Left lung (tissue), 10 donors: Measurements from ENCODE around the gene ZNF468. TPM values are rescaled to one million over a fixed set of nuclear protein-coding genes. Genes with fewer than 3 reads are reported as not detected.
A peak's percentile ranks its signal among the peaks of the same experiment; 100 is the strongest.

ENCODE experiments used
- ATAC-seq: fragments of 200-7000 bp; cut with Tn5 transposase; one replicate; pipeline ENCODE4 v1.9.1; 2020; ENCODE audit warnings: moderate library complexity
- DNase-seq, 4 donors: peaks; one replicate each; pipeline ENCODE4 v3.0.0-alpha.2; 2013 to 2020
- H3K27ac ChIP-seq, 2 donors: fragments of 200-600 bp; sonication (generic) in 1 of 2; one replicate each; pipeline versions ENCODE4 v1.5.0 to v1.8.0; 2020 to 2021
- H3K27me3 ChIP-seq, 2 donors: fragments of 200-600 bp; sonication (generic) in 1 of 2; one replicate each; pipeline versions ENCODE4 v1.5.0 to v1.8.0; 2020 to 2021
- H3K36me3 ChIP-seq, 2 donors: fragments of 200-600 bp; sonication (generic) in 1 of 2; one replicate each; pipeline versions ENCODE4 v1.5.0 to v1.8.0; 2020 to 2021
- H3K4me1 ChIP-seq, 2 donors: fragments of 200-600 bp; one replicate each; pipeline ENCODE4 v1.8.0; 2021
- H3K4me3 ChIP-seq, 2 donors: fragments of 200-600 bp; sonication (generic) in 1 of 2; one replicate each; pipeline versions ENCODE4 v1.5.0 to v1.8.0; 2020 to 2021; ENCODE audit warnings: mild to moderate bottlenecking in 1 of 2
- H3K9me3 ChIP-seq, 2 donors: fragments of 200-600 bp; sonication (generic) in 1 of 2; one replicate each; pipeline versions ENCODE4 v1.5.0 to v1.8.0; 2020 to 2021
- CTCF ChIP-seq, 2 donors: fragments of 200-600 bp; sonication (generic) in 1 of 2; IDR thresholded peaks; one replicate each; pipeline versions ENCODE4 v1.5.0 to v1.8.0; 2021; ENCODE audit warnings: antibody characterized with exemption in 2 of 2
- intact Hi-C, 2 donors: fragments of 100-400 bp; cut with DNase I; formaldehyde crosslinking; loops; one replicate each; pipeline versions ENCODE4 v1.11.2 to v1.14.2; 2022
- polyA plus RNA-seq, 6 donors: library from polyadenylated mRNA; unstranded; fragments of 120-200 nt; gene quantifications; one replicate each; pipeline ENCODE4 v1.2.1, GENCODE V29; 2013; ENCODE audit not compliant: insufficient read length in 6 of 6
- total RNA-seq, 2 donors: library from RNA; stranded (reverse); fragmentation: NEBNext Ultra II Directional; extraction: Animal tissue kit (Norgen Biotek cat#: 25700); gene quantifications; one replicate each; pipeline ENCODE4 v1.2.1, GENCODE V29; 2021
- donor health status: DM: no; HTN: yes; CAD: no.
- donor health status: DM: no; HTN: no; CAD: no.

Gene ZNF468
- total and polyA plus RNA-seq, 8 donors, result 17.4 to 40.0 (median 34.6) TPM

- Histone ChIP-seq H3K27me3 (no peaks in the 10 kb centered on the region), H3K27ac (peak within 1 kb of the TSS; percentile 85 to 89), H3K4me1 (peaks cover 7 to 14% of the 10 kb centered on the region in 2 donors), H3K4me3 (peak within 1 kb of the TSS; percentile 67 to 92), H3K36me3 (no peaks in the 10 kb centered on the region), H3K9me3 (no peaks in the 10 kb centered on the region)
- TF ChIP-seq CTCF (IDR thresholded peaks at IDR 0.05), result no peak
- intact Hi-C loops, result no loop called here
- DNase-seq (peak; percentile 93 to 98 (median 96)), ATAC-seq (peak; percentile 100)
Measured at GRCh38 chr19:52897138-52897935, 39.9 kb upstream of the ZNF468 start, which contains the start of gene ZNF320. Gene ZNF320 (minus strand): TSS chr19:52897635. CDS start chr19:52890255, 7,380 bp downstream.

DNA sequence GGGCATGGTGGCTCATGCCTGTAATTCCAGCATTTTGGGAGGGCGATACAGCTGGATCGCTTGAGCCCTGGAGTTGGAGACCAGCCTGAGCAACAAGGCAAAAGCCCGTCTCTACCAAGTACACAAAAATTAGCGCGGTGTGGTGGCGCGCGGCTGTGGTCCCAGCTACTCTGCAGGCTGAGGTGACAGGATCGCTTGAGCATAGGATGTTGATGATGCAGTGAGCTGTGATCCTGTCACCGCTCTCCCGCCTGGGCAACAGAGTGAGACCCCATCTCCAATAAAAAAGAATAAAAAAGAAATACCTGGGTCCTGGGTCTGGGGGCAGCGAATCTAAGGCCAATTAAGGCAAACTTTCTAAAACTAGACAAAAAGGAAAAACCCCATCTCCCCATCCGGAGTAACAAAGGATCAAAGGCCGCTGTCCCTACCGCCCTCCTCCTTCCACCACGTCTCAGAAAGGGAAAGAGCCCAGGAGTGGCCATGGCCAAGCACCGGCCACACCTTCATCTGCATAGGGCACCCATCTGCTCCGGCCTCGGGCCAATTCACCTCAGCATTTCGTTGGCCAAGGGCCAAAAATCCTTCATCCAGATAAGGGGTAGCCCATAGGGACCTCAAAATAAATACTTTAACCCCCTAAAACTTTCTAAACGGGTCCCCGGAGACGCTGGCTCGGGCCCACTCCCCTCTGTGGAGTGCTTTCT is 39.2 kb upstream of the ZNF468 start:
- peak in 3 of 4 donors; percentile 12 to 45 (median 24) for DNase-seq
- no peak for TF ChIP-seq CTCF (IDR thresholded peaks at IDR 0.05)
- Histone ChIP-seq H3K4me3 (peak overlapping the region; percentile 67 to 92), H3K36me3 (no peaks in the 10 kb centered on the region), H3K9me3 (no peaks in the 10 kb centered on the region), H3K27me3 (no peaks in the 10 kb centered on the region), H3K27ac (peak overlapping the region; percentile 85 to 89), H3K4me1 (peaks cover 7 to 14% of the 10 kb centered on the region in 2 donors)
- ATAC-seq, result peak; percentile 84
- intact Hi-C loops, result no loop called here

GRCh38 chr19:52891336-52891735 is 33.9 kb upstream of the ZNF468 start:
- no peaks in the 10 kb centered on the region for H3K27me3 ChIP-seq
- H3K36me3 ChIP-seq, result peaks cover 0 to 42% of the 10 kb centered on the region in 2 donors
- no peak for TF ChIP-seq CTCF (IDR thresholded peaks at IDR 0.05)
- H3K9me3 ChIP-seq, result no peaks in the 10 kb centered on the region
- H3K4me3 ChIP-seq, result no peak overlapping the region
- intact Hi-C loops, result no loop called here
- no peak overlapping the region for H3K27ac ChIP-seq
- peaks cover 3 to 5% of the 10 kb centered on the region in 2 donors for H3K4me1 ChIP-seq
- ATAC-seq (no peak), DNase-seq (no peak)

GRCh38 chr19:52889931-52890330 is 32.5 kb upstream of the ZNF468 start:
- Histone ChIP-seq H3K9me3 (peaks cover 0 to 9% of the 10 kb centered on the region in 2 donors), H3K4me3 (no peak overlapping the region), H3K27ac (no peak overlapping the region), H3K4me1 (no peaks in the 10 kb centered on the region), H3K36me3 (peaks cover 0 to 56% of the 10 kb centered on the region in 2 donors), H3K27me3 (no peaks in the 10 kb centered on the region)
- no peak for TF ChIP-seq CTCF (IDR thresholded peaks at IDR 0.05)
- no peak for ATAC-seq
- DNase-seq, result no peak
- intact Hi-C loops, result no loop called here

DNA sequence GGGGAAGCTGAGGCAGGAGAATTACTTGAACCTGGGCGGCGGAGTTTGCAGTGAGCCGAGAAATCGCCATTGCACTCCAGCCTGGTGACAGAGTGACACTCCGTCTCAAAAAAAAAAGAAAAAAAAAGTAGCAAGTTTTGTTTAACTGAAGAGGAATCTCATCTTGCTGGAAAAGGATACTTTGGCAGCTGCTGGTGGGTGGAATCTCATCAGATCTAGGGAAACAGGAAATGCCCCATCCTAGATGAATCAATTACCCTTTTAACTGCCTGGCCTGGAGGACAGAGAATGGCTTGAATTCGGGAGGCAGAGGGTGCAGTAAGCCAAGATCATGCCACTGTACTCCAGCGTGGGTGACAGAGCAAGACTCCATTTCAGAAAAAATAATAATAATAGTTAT is 31.7 kb upstream of the ZNF468 start:
- intact Hi-C loops, result no loop called here
- ATAC-seq (no peak), DNase-seq (no peak)
- Histone ChIP-seq H3K4me3 (no peak overlapping the region), H3K36me3 (peaks cover 0 to 64% of the 10 kb centered on the region in 2 donors), H3K9me3 (peaks cover 0 to 17% of the 10 kb centered on the region in 2 donors), H3K4me1 (no peaks in the 10 kb centered on the region), H3K27ac (no peak overlapping the region), H3K27me3 (no peaks in the 10 kb centered on the region)
- no peak for TF ChIP-seq CTCF (IDR thresholded peaks at IDR 0.05)
